H4 (cell line): ENCODE data around the gene GPR101. TPM values are rescaled to one million over a fixed set of nuclear protein-coding genes. Genes with fewer than 3 reads are reported as not detected.
A peak's percentile ranks its signal among the peaks of the same experiment; 100 is the strongest.

Source experiments
- DNase-seq: peaks from one replicate; pipeline ENCODE4 v3.0.0-alpha.2; 2015; ENCODE audit warnings: low spot score
- total RNA-seq: library from RNA; depleted of rRNA; stranded (reverse); fragments of >200 nt; shearing (Covaris generic); gene quantifications from 2 replicates; pipeline ENCODE4 v1.2.3, GENCODE V29; 2014; rRNA removed

The GPR101 gene
- not detected in 2 replicates for total RNA-seq

- no peak for DNase-seq
These were observed at the start of gene GPR101 for GRCh38 chrX:137033774-137034507. Gene GPR101 (minus strand): TSS chrX:137033995. CDS start chrX:137031674, 2,321 bp downstream.

- DNase-seq: no peak
These were observed 47.4 kb upstream of the GPR101 start for GRCh38 chrX:137081239-137081638.

GRCh38 chrX:137072396-137072795 lies 38.6 kb upstream of the GPR101 start:
- no peak for DNase-seq

- DNase-seq: no peak
These were observed 37.8 kb upstream of the GPR101 start for GRCh38 chrX:137071596-137071995.

GRCh38 chrX:137067147-137067546 lies 33.4 kb upstream of the GPR101 start:
- DNase-seq: no peak

GRCh38 chrX:137062915-137063617 lies 29.3 kb upstream of the GPR101 start:
- DNase-seq: no peak

GRCh38 chrX:137058339-137059127 lies 24.7 kb upstream of the GPR101 start:
- no peak for DNase-seq

- no peak for DNase-seq
These were observed 18.9 kb upstream of the GPR101 start for GRCh38 chrX:137052643-137053235.

- DNase-seq: peak; percentile 40
These were observed 18.3 kb upstream of the GPR101 start for GRCh38 chrX:137051978-137052642.

- DNase-seq: no peak
These were observed 11.1 kb upstream of the GPR101 start for GRCh38 chrX:137044893-137045292.

GRCh38 chrX:137043736-137044135 lies 9.9 kb upstream of the GPR101 start:
- DNase-seq: no peak

GRCh38 chrX:137041329-137041728 lies 7.5 kb upstream of the GPR101 start:
- no peak for DNase-seq

- DNase-seq: no peak
These were observed 6.5 kb upstream of the GPR101 start for GRCh38 chrX:137040113-137040794.

GRCh38 chrX:137034508-137034872 lies 695 bp upstream of the GPR101 start:
- DNase-seq: no peak

GRCh38 chrX:137032841-137033773 lies 688 bp downstream of the GPR101 start:
- DNase-seq: no peak

- no peak for DNase-seq
These were observed 1.5 kb downstream of the GPR101 start for GRCh38 chrX:137032341-137032694.

GRCh38 chrX:137031517-137032340 lies 2.1 kb downstream of the GPR101 start:
- DNase-seq: peak; percentile 6

GRCh38 chrX:137031039-137031438 lies 2.8 kb downstream of the GPR101 start:
- no peak for DNase-seq

GRCh38 chrX:137028699-137029098 lies 5.1 kb downstream of the GPR101 start:
- no peak for DNase-seq
